Activated CD4-positive, CD25-positive, alpha-beta regulatory T cell treated with anti-CD3 and anti-CD28 coated beads, Interleukin-2, amount 50 U/mL, for 72 hours (primary cell): ENCODE results near the gene UVRAG.

ENCODE experiments used
- DNase-seq: peaks from one replicate; pipeline ENCODE4 v3.0.0; 2021

The UVRAG gene

GRCh38 chr11:76176463-76176862 is 361.5 kb downstream of the UVRAG start:
- no peak for DNase-seq

- no peak for DNase-seq
Observed at GRCh38 chr11:76177250-76177686, 362.3 kb downstream of the UVRAG start.

GRCh38 chr11:76179147-76179546 is 364.1 kb downstream of the UVRAG start:
- DNase-seq: no peak

- no peak for DNase-seq
Observed at GRCh38 chr11:76181371-76181770, 366.4 kb downstream of the UVRAG start.

GRCh38 chr11:76184551-76184993 is 369.6 kb downstream of the UVRAG start:
- no peak for DNase-seq

- no peak for DNase-seq
Observed at GRCh38 chr11:76185511-76185910, 370.5 kb downstream of the UVRAG start.

- DNase-seq: no peak
Observed at GRCh38 chr11:76185931-76186401, 371.0 kb downstream of the UVRAG start.

GRCh38 chr11:76186776-76187279 is 371.8 kb downstream of the UVRAG start:
- DNase-seq: no peak

- no peak for DNase-seq
Observed at GRCh38 chr11:76188873-76189272, 373.9 kb downstream of the UVRAG start.

GRCh38 chr11:76189682-76190081 is 374.7 kb downstream of the UVRAG start:
- DNase-seq: no peak

GRCh38 chr11:76190376-76190775 is 375.4 kb downstream of the UVRAG start:
- no peak for DNase-seq
